Ovary (tissue), 3 donors: ENCODE results near the gene ADK.

Experiments
- POLR2A ChIP-seq: fragments of 450-650 bp; IDR thresholded peaks from one replicate; pipeline ENCODE4 v1.6.1; 2017; ENCODE audit warnings: antibody characterized with exemption, mild to moderate bottlenecking, moderate library complexity
- TF ChIP-seq, protein P1 (sequence below), 3 donors: fragments of 450-650 bp in 2 of 3; fragments of 200-600 bp in 1 of 3; IDR thresholded peaks; one replicate each; pipeline versions ENCODE4 v1.5.1 to v1.8.0; 2016 to 2022; ENCODE audit warnings: antibody characterized with exemption in 3 of 3, mild to moderate bottlenecking in 1 of 3
- donor health status: DM: no; HTN: no; CAD: no.

- TF ChIP-seq POLR2A: no peak
- TF ChIP-seq, protein P1, sequence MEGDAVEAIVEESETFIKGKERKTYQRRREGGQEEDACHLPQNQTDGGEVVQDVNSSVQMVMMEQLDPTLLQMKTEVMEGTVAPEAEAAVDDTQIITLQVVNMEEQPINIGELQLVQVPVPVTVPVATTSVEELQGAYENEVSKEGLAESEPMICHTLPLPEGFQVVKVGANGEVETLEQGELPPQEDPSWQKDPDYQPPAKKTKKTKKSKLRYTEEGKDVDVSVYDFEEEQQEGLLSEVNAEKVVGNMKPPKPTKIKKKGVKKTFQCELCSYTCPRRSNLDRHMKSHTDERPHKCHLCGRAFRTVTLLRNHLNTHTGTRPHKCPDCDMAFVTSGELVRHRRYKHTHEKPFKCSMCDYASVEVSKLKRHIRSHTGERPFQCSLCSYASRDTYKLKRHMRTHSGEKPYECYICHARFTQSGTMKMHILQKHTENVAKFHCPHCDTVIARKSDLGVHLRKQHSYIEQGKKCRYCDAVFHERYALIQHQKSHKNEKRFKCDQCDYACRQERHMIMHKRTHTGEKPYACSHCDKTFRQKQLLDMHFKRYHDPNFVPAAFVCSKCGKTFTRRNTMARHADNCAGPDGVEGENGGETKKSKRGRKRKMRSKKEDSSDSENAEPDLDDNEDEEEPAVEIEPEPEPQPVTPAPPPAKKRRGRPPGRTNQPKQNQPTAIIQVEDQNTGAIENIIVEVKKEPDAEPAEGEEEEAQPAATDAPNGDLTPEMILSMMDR (IDR thresholded peaks at IDR 0.05): no peak
These were observed 62.6 kb downstream of the ADK start for GRCh38 chr10:74213571-74214162.
